Middle frontal gyrus (tissue), 1 donor: ENCODE results near the gene CD209.
"Not testable (repeated sequence)": the region's sequence is repeated elsewhere in the genome, so short reads cannot be mapped to it uniquely, and the experiment has no call there.

Experiments
- DNase-seq: peaks from one replicate; pipeline ENCODE4 v3.0.0-alpha.2; 2015; ENCODE audit warnings: low spot score; ENCODE audit errors: extremely low spot score

CD209 gene

GRCh38 chr19:7746903-7747884 is at the start of gene CD209:
Gene CD209 (minus strand): TSS chr19:7747534. CDS start chr19:7747511, 23 bp downstream.
- no peak for DNase-seq

GRCh38 chr19:7795555-7796161 is 48.3 kb upstream of the CD209 start:
- DNase-seq, result no peak

- no peak for DNase-seq
These were observed 46.2 kb upstream of the CD209 start for GRCh38 chr19:7793493-7793892.

- DNase-seq, result not testable (repeated sequence)
These were observed 45.4 kb upstream of the CD209 start for GRCh38 chr19:7792701-7793100.

GRCh38 chr19:7792281-7792680 is 44.9 kb upstream of the CD209 start:
- no peak for DNase-seq

- no peak for DNase-seq
These were observed 43.1 kb upstream of the CD209 start for GRCh38 chr19:7790416-7790815.

- DNase-seq, result no peak
These were observed 42.1 kb upstream of the CD209 start for GRCh38 chr19:7789447-7789846.

GRCh38 chr19:7788933-7789323 is 41.6 kb upstream of the CD209 start:
- DNase-seq, result no peak

GRCh38 chr19:7788178-7788932 is 41.0 kb upstream of the CD209 start:
- DNase-seq, result no peak

GRCh38 chr19:7787602-7788177 is 40.4 kb upstream of the CD209 start:
- no peak for DNase-seq

- DNase-seq, result no peak
These were observed 39.8 kb upstream of the CD209 start for GRCh38 chr19:7787141-7787540.

- DNase-seq, result no peak
These were observed 37.5 kb upstream of the CD209 start for GRCh38 chr19:7784856-7785255.

- no peak for DNase-seq
These were observed 36.7 kb upstream of the CD209 start for GRCh38 chr19:7783991-7784423.

GRCh38 chr19:7781157-7781556 is 33.8 kb upstream of the CD209 start:
- DNase-seq, result no peak

- DNase-seq, result no peak
These were observed 32.5 kb upstream of the CD209 start for GRCh38 chr19:7779631-7780486.

GRCh38 chr19:7778081-7778480 is 30.7 kb upstream of the CD209 start:
- DNase-seq, result no peak

GRCh38 chr19:7775761-7776160 is 28.4 kb upstream of the CD209 start:
- DNase-seq, result no peak

GRCh38 chr19:7773841-7774240 is 26.5 kb upstream of the CD209 start:
- no peak for DNase-seq

GRCh38 chr19:7772752-7773291 is 25.5 kb upstream of the CD209 start:
- DNase-seq, result no peak

- DNase-seq, result no peak
These were observed 23.7 kb upstream of the CD209 start for GRCh38 chr19:7771072-7771471.
